GM12875 (cell line): ENCODE measurements around the gene MAP3K14.

Experiments used
- H3K4me3 ChIP-seq: one replicate; pipeline ENCODE4 v1.5.1; 2011; ENCODE audit warnings: low read depth, low read length, control low read depth
- TF ChIP-seq, protein P1 (sequence below): IDR thresholded peaks from 2 replicates; pipeline ENCODE4 v1.5.1; 2011; ENCODE audit warnings: low read depth, mild to moderate bottlenecking, control low read depth, inconsistent platforms, low read length, moderate library complexity, borderline replicate concordance; ENCODE audit not compliant: insufficient read depth

MAP3K14 gene

DNA sequence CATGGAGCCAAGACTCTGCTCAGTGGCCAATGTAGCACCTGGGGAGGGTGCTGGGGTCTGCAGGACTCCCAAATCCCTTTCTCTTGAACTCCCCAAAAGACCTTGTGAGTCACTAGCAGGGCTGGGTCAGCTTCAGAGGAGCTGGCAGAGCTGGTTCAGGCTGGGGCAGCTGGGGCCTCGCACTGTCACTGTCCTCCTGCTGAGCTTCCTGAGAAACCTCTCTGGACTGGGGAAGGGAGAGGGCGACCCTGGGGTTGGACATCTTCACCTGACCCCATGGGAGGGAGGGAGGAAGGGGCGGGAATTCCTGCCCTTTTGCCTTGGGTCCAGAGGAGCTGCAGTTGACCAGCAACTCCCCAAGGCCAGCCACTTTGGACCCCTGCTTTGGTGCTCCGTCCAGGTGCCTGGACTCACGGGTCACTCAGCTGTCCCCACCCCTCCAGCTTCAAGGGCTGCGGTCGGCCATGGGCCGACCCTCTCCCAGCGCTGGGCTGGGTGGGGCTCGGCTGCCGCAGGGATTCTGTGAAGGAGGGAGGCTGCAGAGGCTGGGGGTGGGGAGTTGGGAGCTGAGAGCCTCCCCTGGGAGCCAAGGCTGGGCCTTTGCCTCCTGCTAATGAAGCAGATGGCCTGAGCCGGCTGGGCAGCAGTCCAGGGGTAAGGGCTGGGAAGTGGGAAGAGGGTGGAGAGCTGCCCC, 85.9 kb downstream of the MAP3K14 start:
- TF ChIP-seq, protein P1, sequence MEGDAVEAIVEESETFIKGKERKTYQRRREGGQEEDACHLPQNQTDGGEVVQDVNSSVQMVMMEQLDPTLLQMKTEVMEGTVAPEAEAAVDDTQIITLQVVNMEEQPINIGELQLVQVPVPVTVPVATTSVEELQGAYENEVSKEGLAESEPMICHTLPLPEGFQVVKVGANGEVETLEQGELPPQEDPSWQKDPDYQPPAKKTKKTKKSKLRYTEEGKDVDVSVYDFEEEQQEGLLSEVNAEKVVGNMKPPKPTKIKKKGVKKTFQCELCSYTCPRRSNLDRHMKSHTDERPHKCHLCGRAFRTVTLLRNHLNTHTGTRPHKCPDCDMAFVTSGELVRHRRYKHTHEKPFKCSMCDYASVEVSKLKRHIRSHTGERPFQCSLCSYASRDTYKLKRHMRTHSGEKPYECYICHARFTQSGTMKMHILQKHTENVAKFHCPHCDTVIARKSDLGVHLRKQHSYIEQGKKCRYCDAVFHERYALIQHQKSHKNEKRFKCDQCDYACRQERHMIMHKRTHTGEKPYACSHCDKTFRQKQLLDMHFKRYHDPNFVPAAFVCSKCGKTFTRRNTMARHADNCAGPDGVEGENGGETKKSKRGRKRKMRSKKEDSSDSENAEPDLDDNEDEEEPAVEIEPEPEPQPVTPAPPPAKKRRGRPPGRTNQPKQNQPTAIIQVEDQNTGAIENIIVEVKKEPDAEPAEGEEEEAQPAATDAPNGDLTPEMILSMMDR, result no peak

DNA sequence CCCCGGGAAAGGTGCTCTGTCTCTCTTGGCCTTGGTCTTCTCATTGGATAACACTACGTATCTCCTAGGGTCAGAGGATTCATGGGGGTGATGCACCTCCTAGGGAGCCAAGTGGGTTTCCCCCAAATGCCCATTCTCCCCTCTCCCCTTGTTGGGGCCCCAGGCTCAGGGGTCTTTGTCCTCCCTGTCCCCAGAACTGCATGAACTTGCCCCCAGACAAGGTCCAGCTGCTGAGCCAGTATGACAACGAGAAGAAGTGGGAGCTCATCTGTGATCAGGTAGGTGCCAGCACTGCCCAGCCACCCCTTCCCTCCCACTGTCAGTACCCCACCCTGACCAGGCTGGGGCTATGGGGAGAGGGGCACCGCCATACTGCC, 86.4 kb downstream of the MAP3K14 start:
- TF ChIP-seq, protein P1, result no peak
- H3K4me3 ChIP-seq, result no peak overlapping the region

More for the DNA sequence above, 85.9 kb downstream of the MAP3K14 start:
- no peak overlapping the region for H3K4me3 ChIP-seq

DNA sequence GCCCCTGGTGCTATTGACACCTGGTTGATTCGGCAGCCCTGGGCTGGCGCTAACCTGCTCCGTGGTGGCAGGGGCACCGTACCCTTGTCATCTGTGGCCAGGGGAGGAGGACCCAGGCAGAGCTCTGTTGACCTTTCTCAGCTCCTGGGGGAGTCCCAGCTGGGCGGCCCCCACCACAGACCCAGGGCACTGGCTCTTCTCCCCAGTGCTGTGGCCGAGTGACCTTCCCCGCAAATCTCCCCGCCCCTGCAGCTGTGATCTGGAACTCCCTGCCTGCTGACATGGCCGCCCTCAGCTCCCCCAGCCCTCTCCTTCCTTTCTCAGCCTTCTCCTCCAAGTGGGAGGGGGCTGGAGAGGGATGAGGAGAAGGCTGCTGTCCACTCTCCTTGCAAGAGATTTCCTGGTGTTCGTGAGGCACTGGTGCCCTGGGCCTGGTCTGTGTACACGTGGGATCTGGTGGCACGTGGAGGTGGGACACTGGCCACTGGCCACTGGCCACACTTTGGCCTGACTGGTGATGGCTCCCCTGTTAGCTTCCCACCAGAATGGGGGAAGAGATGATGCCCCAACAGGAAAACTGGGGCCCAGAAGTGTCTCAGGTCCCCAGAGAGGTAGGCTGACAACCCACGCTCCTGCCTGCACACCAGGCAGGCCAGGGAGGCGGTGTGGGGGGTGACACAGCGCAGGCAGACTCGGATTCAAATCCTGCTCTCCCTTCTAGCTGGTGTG, 87.0 kb downstream of the MAP3K14 start:
- H3K4me3 ChIP-seq, result no peak overlapping the region
- TF ChIP-seq, protein P1, result no peak

DNA sequence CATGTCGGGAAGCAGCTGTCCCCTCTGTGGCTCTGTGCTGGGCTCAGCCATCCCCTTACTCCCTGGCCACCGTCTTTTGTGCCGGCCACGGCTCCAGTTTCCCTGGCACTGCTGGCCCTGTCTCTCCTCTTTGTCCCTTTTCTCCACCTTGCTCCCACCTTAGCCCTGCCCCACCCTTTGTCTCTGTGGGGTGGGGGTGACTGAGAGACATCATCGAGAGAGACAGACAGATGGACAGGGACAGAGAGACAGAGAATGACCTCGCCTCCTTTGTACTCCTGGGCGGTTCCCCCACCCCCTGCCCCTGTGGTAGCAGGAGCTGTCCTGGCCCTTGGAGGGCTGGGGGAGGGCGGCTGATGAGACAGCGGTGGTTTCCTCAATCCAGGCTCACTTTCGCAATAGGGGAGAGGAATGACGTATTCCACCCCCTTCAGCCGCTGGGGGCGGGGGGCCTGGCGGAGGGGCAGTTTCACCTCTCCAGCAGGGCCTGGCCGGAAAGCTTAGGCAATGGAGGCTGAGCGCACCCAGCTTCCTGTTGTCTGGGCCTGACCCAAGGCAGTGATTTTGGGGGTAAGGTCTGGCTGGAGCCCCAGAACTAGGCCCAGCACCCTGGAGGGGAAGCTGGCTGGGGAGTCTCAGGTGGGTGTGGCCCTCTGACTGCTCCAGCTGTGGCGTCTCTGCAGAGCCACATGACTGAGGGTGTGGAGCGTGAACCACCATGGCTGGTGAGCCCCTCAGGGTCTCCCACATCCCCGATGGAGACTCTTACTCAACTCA, 87.9 kb downstream of the MAP3K14 start:
- peak overlapping the region; percentile 1 for H3K4me3 ChIP-seq
- TF ChIP-seq, protein P1, result no peak

DNA sequence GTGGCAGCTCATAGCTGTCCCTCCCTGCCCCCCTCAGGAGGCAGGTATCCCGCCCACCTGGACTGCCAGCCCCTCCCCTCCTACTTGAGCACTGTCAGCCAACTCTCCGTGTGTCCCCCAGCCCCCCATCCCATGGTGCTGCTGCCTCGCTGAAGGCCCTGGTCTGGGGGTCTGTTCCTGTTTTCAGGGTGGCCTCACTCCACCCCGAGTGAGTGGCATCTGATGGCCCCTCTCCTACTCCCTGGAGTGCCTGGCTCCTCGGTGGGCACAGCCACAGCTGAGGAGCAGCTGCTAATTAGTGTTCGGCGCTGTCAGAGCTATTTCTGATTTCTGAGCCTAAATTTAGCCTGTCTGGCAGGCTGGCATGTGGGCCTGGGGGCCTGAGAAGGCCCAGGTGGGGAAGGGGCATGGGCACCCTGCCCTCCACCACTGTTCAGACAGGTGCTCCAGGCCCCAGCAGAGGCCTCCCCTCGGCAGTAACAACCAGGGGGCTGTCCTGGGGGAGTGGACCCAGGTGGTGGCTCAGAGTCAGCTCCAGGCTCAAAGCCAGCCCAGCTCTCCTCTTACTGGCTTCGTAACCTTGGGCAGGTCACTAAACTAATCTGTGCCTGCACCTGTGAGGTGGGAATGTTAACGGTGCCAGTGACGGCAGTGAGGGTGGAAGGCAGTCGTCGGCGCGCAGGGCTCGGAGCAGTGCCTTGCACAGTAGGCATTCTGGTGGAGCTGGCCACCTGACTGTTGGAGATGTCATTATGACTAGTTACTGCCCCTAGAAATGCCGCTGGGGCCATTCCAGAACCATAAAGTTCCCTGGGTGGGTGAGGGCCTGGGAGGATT, 88.7 kb downstream of the MAP3K14 start:
- H3K4me3 ChIP-seq, result peak overlapping the region; percentile 1
- TF ChIP-seq, protein P1, result no peak

DNA sequence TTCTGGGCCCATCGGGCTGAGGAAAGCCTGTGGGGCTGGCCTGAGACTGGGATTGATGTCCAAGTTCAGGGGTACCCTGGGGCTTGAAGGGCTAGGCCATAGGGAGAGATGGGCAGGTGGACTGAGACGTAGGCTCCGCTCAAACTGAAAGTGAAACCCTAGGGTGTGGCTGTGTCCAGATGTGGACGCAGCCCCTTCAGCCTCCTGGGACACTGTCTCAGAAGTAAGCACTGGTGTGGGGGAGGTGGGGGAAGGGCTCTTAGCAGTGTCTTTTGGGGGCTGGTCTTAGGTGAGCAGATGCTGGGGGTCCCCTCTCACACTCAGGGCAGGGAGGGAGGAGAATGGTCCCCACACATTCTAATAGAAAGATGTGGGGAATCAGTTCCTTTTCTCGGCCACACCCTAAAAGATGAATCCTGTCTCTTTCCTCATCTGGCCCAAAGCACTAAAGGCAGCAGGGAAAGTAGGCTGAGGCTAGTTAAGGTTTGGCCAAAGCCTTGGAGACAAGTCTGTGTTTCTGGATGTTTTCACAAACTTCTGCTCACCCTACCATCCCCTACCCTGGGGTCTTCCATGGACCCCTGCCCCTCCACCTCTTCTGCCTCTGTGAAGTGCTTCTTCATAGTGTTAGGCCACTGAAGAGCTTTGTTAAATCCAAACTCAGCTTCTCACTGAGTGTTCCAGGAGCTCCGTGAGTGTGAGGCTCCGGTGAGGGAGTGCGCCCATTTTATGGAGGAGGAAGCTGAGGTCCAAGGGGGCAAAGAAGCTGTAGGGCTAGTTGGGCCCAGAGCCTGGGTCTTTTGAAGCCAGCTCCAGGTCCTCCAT, 89.5 kb downstream of the MAP3K14 start:
- TF ChIP-seq, protein P1, result no peak
- H3K4me3 ChIP-seq, result peak overlapping the region; percentile 79
